Measurements from ENCODE around the gene NINJ1.
A peak's percentile ranks its signal among the peaks of the same experiment; 100 is the strongest.

Gene NINJ1

GRCh38 chr9:93132287-93132927 is 1.6 kb downstream of the NINJ1 start:
- no peak for DNase-seq

GRCh38 chr9:93131599-93132286 is 2.3 kb downstream of the NINJ1 start:
- DNase-seq: no peak

- DNase-seq: no peak
Observed at GRCh38 chr9:93130861-93131481, 3.1 kb downstream of the NINJ1 start.

- DNase-seq: no peak
Observed at GRCh38 chr9:93129691-93130500, 4.2 kb downstream of the NINJ1 start.

GRCh38 chr9:93129286-93129685 is 4.8 kb downstream of the NINJ1 start:
- no peak for DNase-seq

- DNase-seq: no peak
Observed at GRCh38 chr9:93128715-93129224, 5.3 kb downstream of the NINJ1 start.

GRCh38 chr9:93128011-93128714 is 5.9 kb downstream of the NINJ1 start:
- DNase-seq: no peak

- DNase-seq: no peak
Observed at GRCh38 chr9:93127395-93127911, 6.6 kb downstream of the NINJ1 start.

GRCh38 chr9:93126825-93127368 is 7.2 kb downstream of the NINJ1 start:
- DNase-seq: no peak

GRCh38 chr9:93126151-93126781 is 7.8 kb downstream of the NINJ1 start:
- DNase-seq: no peak

- no peak for DNase-seq
Observed at GRCh38 chr9:93125331-93125894, 8.6 kb downstream of the NINJ1 start.

- DNase-seq: no peak
Observed at GRCh38 chr9:93124793-93125192, 9.3 kb downstream of the NINJ1 start.

GRCh38 chr9:93123561-93124283 is 10.3 kb downstream of the NINJ1 start:
- no peak for DNase-seq

GRCh38 chr9:93122721-93123221 is 11.3 kb downstream of the NINJ1 start:
- no peak for DNase-seq

- DNase-seq: no peak
Observed at GRCh38 chr9:93121316-93122241, 12.5 kb downstream of the NINJ1 start.

GRCh38 chr9:93120846-93121315 is 13.2 kb downstream of the NINJ1 start:
- no peak for DNase-seq

- peak; percentile 94 for DNase-seq
Observed at GRCh38 chr9:93119953-93120845, 13.9 kb downstream of the NINJ1 start.

GRCh38 chr9:93119703-93119952 is 14.4 kb downstream of the NINJ1 start:
- DNase-seq: no peak
